ENCODE measurements around the gene BIRC5.

BIRC5 gene

GRCh38 chr17:78182504-78182903 lies 31.5 kb upstream of the BIRC5 start:
- FAIRE-seq (no peak), DNase-seq (ENCODE audit: extremely low spot score, insufficient read length, low read depth) (no peak)

DNA sequence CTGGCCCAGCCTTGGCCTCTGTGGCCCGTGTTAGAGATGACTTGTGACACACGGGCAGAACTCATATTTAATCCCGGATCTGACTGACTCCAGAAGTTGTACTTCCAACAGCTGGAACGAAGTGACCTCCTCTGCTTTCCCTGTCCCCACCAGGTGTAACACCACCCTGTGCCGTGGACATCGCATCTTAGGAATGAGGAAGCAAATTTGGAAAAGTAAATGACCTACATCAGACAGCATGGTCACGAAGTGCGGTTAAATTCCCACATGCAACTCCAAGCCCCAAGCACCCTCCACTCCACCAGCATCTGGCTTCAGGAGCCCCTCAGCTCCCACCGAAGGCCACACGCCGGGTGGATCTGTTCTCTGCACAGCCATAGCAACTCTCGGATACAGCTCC lies 30.1 kb upstream of the BIRC5 start:
- FAIRE-seq (no peak), DNase-seq (ENCODE audit: extremely low spot score, insufficient read length, low read depth) (no peak)

GRCh38 chr17:78184351-78184750 lies 29.7 kb upstream of the BIRC5 start:
- FAIRE-seq (no peak), DNase-seq (ENCODE audit: extremely low spot score, insufficient read length, low read depth) (no peak)

- DNase-seq (ENCODE audit: extremely low spot score, insufficient read length, low read depth) = no peak
- no peak for FAIRE-seq
These were observed 29.2 kb upstream of the BIRC5 start for GRCh38 chr17:78184868-78185267.

DNA sequence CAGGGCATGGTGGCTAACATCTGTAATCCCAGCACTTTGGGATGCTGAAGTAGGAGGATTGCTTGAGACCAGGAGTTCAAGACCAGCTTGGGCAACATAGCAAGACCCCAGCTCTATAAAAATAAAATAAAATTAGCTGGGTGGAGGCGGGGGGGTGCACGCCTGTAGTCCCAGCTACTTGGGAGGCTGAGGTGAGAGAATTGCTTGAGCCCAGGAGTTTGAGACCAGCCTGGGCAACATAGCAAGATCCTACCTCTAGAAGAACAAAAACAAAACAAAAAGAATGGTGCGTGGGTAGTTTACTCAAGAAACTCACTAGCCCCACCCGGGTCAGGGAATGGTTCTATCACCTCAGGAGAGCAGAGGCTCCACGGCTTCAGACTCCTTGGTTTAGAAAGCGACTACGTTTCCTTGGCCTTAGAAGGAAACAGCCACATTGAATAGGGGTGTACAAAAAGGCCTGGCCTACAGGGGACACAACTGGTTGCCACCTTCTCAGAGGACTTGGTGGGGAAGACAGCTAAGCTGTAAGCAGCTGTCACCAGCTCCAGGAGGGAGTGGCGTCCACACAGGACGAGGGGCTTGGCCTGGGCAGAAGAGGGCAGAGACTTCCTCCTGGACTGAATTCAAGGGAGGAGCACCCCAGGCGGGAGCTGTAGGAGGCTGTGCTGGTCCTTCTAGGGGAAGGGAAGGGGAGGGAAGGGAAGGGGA lies 27.9 kb upstream of the BIRC5 start:
- DNase-seq (ENCODE audit: extremely low spot score, insufficient read length, low read depth) (no peak), FAIRE-seq (no peak)

- DNase-seq (ENCODE audit: extremely low spot score, insufficient read length, low read depth) (peak; percentile 97), FAIRE-seq (peak; percentile 94)
These were observed 27.1 kb upstream of the BIRC5 start, which contains the start of the genes AFMID and TK1 for GRCh38 chr17:78186692-78187595. TSS of gene AFMID (plus strand) at chr17:78187362. CDS start at chr17:78187371, 9 bp downstream. TSS of gene TK1 (minus strand) at chr17:78187052. CDS start at chr17:78186994, 58 bp downstream.

- FAIRE-seq (no peak), DNase-seq (ENCODE audit: extremely low spot score, insufficient read length, low read depth) (no peak)
These were observed 17.3 kb upstream of the BIRC5 start for GRCh38 chr17:78196716-78197115.

GRCh38 chr17:78197147-78197832 lies 16.8 kb upstream of the BIRC5 start:
- FAIRE-seq (no peak), DNase-seq (ENCODE audit: extremely low spot score, insufficient read length, low read depth) (no peak)

DNA sequence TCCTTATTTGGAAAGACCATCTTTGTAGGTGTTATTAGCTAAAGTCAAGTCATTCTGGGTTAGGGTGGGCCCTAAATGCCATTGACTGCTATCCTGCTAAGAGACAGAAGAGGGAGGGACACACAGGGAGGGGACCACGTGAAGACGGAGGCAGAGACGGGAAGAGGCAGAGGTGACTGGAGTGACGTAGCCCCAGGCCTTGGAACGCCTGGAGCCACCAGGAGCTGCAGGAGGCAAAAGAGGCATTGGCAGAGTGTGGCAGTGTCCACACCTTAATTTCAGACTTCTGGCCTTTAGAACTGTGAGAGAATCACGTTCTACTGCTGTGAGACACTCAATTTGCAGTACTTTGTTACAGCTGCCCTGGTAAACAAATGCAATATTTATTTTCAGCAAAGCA lies 13.6 kb upstream of the BIRC5 start:
- FAIRE-seq (no peak), DNase-seq (ENCODE audit: extremely low spot score, insufficient read length, low read depth) (no peak)

- FAIRE-seq (no peak), DNase-seq (ENCODE audit: extremely low spot score, insufficient read length, low read depth) (no peak)
These were observed 11.4 kb upstream of the BIRC5 start for GRCh38 chr17:78202666-78203065.

GRCh38 chr17:78204387-78205123 lies 9.5 kb upstream of the BIRC5 start:
- FAIRE-seq (no peak), DNase-seq (ENCODE audit: extremely low spot score, insufficient read length, low read depth) (no peak)

DNA sequence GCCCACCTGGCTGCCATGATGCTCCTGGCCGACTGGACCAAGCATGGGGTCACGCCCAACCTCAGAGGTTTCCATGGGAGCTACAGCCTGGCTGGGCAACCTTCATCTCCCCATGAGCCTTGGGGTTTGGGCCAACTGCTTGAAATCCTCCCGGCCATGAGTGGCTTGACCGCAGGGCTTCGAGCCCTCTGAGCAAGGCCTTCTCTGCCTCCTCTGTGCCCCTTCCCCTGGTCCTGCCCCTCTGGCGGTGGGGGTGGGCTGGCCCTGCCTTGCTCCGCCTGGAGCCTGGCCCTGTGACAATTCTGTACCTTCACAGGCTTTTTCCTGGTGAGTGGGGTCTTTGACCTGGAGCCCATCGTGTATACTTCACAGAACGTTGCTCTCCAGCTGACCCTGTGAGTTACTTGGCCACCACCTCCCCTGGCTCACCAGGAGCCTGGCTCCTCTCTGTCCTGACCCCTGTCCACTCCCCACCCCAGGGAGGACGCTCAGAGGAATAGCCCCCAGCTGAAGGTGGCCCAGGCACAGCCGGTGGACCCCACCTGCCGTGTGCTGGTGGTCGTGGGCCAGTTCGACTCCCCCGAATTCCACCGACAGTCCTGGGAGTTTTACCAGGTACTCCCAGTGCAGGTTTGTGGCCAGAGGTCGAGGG lies 8.8 kb upstream of the BIRC5 start:
- DNase-seq (ENCODE audit: extremely low spot score, insufficient read length, low read depth) = no peak
- no peak for FAIRE-seq

DNA sequence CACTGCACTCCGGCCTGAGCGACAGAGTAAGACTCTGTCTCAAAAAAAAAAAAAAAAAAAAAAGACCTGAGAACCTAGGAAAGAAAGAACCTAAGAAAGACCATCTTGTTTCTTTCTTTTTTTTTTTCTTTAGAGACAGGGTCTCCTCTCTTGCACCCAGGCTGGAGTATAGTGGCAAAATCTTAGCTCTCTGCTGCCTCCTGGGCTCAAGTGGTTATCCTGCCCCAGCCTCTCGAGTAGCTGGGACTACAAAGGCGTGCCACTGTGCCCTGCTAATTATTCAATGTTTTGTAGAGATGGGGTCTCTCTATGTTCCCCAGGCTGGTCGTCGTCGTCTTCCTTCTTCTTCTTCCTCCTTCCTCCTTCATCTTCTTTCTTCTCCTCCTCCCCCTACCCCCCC lies 7.8 kb upstream of the BIRC5 start:
- DNase-seq (ENCODE audit: extremely low spot score, insufficient read length, low read depth) = no peak
- no peak for FAIRE-seq

DNA sequence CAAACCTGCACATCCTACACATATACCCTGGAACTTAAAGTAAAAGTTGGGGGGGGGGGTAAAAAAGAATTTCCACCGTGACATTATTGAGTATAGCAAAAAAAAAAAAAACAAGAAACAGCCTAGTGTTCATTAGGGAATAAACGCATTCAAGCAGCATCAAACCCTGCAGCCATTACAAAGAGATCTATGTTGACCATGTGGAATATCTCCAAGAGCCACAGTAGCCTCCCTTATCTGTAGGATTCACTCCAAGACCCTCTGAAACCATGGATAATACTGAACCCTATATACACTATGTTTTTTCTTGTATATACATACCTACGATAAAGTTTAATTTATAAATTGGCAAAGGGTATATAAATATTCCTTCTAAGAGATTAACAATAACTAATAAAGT lies 5.6 kb upstream of the BIRC5 start:
- FAIRE-seq (no peak), DNase-seq (ENCODE audit: extremely low spot score, insufficient read length, low read depth) (no peak)

DNA sequence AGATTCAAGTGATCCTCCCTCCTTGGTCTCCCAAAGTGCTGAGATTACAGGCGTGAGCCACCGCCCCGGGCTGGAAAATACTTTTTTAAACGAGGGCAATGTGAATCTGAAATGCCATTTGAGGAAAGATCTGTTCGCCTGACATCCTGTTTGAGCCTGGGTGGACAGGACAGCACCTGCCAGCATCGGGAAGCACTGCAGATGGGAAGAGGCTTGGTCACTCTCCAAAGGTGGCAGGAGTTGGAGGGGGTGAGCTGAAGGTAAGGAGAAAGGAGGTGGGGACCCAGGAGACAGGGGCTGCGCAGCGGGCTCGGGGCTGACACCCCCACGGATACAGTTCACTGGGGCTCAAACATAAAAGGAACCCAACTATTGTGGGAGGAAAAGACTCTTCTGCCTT lies 3.9 kb upstream of the BIRC5 start:
- no peak for DNase-seq (ENCODE audit: extremely low spot score, insufficient read length, low read depth)
- no peak for FAIRE-seq

DNA sequence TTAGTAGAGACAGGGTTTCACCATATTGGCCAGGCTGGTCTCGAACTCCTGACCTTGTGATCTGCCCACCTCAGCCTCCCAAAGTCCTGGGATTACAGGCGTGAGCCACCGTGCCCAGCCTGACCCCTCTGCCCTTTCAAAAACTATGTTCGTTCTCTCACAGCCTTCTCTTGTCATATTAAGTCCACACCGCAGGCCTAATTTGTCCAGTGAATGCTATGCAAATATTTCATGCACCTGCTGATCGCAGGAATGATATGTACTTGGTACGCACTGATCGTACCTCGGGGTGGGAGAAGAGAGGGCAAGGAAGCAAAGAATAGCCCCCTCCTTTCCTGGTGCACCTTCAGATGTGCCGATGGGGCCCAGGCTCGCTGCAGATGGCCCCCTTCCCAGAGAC lies 3.0 kb upstream of the BIRC5 start:
- DNase-seq (ENCODE audit: extremely low spot score, insufficient read length, low read depth) (no peak), FAIRE-seq (no peak)

DNA sequence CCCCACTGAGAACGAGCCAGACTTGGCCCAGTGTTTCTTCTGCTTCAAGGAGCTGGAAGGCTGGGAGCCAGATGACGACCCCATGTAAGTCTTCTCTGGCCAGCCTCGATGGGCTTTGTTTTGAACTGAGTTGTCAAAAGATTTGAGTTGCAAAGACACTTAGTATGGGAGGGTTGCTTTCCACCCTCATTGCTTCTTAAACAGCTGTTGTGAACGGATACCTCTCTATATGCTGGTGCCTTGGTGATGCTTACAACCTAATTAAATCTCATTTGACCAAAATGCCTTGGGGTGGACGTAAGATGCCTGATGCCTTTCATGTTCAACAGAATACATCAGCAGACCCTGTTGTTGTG lies 631 bp downstream of the BIRC5 start:
- FAIRE-seq (no peak), DNase-seq (ENCODE audit: extremely low spot score, insufficient read length, low read depth) (no peak)

- no peak for FAIRE-seq
- DNase-seq (ENCODE audit: extremely low spot score, insufficient read length, low read depth) = no peak
These were observed 5.5 kb downstream of the BIRC5 start for GRCh38 chr17:78219396-78220150.

DNA sequence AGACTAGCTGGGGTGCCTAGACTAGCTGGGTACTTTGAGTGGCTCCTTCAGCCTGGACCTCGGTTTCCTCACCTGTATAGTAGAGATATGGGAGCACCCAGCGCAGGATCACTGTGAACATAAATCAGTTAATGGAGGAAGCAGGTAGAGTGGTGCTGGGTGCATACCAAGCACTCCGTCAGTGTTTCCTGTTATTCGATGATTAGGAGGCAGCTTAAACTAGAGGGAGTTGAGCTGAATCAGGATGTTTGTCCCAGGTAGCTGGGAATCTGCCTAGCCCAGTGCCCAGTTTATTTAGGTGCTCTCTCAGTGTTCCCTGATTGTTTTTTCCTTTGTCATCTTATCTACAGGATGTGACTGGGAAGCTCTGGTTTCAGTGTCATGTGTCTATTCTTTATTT lies 9.0 kb downstream of the BIRC5 start:
- FAIRE-seq (no peak), DNase-seq (ENCODE audit: extremely low spot score, insufficient read length, low read depth) (no peak)

Measured in GM18507 (cell line).